Subcutaneous abdominal adipose tissue (tissue), 5 donors: ENCODE data around the gene GALK1.

ENCODE experiments used
- H3K27ac ChIP-seq: one replicate; pipeline ENCODE4 v1.7.0; 2013; ENCODE audit warnings: low read depth, mild to moderate bottlenecking, inconsistent platforms, low read length, moderate library complexity
- H3K27me3 ChIP-seq, 5 donors: one replicate each; pipeline ENCODE4 v1.7.0; 2013; ENCODE audit warnings: low read length in 5 of 5, inconsistent platforms in 1 of 5; ENCODE audit not compliant: control insufficient read depth in 5 of 5, insufficient read depth in 4 of 5
- H3K36me3 ChIP-seq, 5 donors: one replicate each; pipeline ENCODE4 v1.7.0; 2013; ENCODE audit warnings: low read length in 5 of 5; ENCODE audit not compliant: control insufficient read depth in 5 of 5, insufficient read depth in 5 of 5
- H3K4me1 ChIP-seq, 5 donors: one replicate each; pipeline ENCODE4 v1.7.0; 2013; ENCODE audit warnings: low read length in 5 of 5, mild to moderate bottlenecking in 3 of 5, moderate library complexity in 1 of 5; ENCODE audit not compliant: control insufficient read depth in 5 of 5, insufficient read depth in 5 of 5
- H3K4me3 ChIP-seq, 5 donors: one replicate each; pipeline ENCODE4 v1.7.0; 2013; ENCODE audit warnings: low read length in 5 of 5, low read depth in 1 of 5
- H3K9ac ChIP-seq, 5 donors: one replicate each; pipeline ENCODE4 v1.7.0; 2013; ENCODE audit warnings: low read length in 5 of 5, mild to moderate bottlenecking in 4 of 5, moderate library complexity in 3 of 5
- H3K9me3 ChIP-seq, 5 donors: one replicate each; pipeline ENCODE4 v1.7.0; 2013; ENCODE audit warnings: low read length in 5 of 5; ENCODE audit not compliant: control insufficient read depth in 5 of 5
- donor health status: healthy.
- donor health status: healthy.
- donor health status: healthy.
- donor health status: healthy.
- donor health status: healthy.

Gene GALK1

DNA sequence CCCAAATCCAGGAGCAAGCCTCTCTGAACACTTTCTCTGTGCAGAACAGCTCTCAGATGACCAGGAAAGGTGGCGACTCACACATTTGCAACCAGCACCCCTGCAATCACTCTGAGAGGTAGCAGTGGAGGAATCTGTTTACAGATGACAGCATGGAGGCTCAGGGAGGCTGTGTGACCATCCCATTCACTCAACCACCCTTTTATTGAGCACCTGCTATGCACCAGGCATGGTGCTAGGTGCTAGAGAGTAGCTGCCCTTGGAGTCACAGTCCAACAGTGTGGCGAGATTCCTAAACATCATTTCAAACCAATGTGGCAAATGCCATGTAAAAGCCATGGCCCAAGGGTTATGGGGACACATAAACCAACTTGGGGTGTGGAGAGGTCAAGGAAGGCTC, 45.3 kb downstream of the GALK1 start:
- peaks cover 0 to 20% (median 9%) of the 10 kb centered on the region in 5 donors for H3K4me1 ChIP-seq
- no peaks in the 10 kb centered on the region for H3K9me3 ChIP-seq
- H3K27me3 ChIP-seq = peaks cover 17 to 32% (median 28%) of the 10 kb centered on the region in 5 donors
- no peaks in the 10 kb centered on the region for H3K36me3 ChIP-seq
- no peak overlapping the region for H3K27ac ChIP-seq
- H3K9ac ChIP-seq = no peak overlapping the region
- no peak overlapping the region for H3K4me3 ChIP-seq

DNA sequence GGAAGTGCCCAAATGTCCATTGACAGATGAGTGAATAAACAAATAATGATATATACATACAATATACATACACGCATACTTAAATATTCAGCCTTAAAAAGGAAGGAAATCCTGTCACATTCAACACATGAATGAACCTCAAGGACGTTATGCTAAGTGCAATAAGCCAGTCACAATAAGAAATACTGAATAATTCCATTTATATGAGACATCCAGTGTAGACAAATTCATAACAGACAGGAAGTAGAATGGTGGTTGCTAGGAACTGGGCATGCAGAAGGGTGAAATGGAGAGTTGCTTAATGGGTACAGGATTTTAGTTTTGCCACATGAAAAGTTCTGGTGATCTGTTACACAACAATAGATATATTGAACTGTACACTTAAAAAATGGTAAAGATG, 52.5 kb downstream of the GALK1 start:
- H3K9ac ChIP-seq = no peak overlapping the region
- no peaks in the 10 kb centered on the region for H3K9me3 ChIP-seq
- peaks cover 0 to 13% (median 12%) of the 10 kb centered on the region in 5 donors for H3K36me3 ChIP-seq
- H3K4me1 ChIP-seq = peaks cover 0 to 6% (median 0%) of the 10 kb centered on the region in 5 donors
- peaks cover 0 to 3% (median 2%) of the 10 kb centered on the region in 5 donors for H3K27me3 ChIP-seq
- H3K4me3 ChIP-seq = no peak overlapping the region
- H3K27ac ChIP-seq = no peak overlapping the region
